Measurements from ENCODE around the gene OLFML3.

Gene OLFML3, protein sequence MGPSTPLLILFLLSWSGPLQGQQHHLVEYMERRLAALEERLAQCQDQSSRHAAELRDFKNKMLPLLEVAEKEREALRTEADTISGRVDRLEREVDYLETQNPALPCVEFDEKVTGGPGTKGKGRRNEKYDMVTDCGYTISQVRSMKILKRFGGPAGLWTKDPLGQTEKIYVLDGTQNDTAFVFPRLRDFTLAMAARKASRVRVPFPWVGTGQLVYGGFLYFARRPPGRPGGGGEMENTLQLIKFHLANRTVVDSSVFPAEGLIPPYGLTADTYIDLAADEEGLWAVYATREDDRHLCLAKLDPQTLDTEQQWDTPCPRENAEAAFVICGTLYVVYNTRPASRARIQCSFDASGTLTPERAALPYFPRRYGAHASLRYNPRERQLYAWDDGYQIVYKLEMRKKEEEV

DNA sequence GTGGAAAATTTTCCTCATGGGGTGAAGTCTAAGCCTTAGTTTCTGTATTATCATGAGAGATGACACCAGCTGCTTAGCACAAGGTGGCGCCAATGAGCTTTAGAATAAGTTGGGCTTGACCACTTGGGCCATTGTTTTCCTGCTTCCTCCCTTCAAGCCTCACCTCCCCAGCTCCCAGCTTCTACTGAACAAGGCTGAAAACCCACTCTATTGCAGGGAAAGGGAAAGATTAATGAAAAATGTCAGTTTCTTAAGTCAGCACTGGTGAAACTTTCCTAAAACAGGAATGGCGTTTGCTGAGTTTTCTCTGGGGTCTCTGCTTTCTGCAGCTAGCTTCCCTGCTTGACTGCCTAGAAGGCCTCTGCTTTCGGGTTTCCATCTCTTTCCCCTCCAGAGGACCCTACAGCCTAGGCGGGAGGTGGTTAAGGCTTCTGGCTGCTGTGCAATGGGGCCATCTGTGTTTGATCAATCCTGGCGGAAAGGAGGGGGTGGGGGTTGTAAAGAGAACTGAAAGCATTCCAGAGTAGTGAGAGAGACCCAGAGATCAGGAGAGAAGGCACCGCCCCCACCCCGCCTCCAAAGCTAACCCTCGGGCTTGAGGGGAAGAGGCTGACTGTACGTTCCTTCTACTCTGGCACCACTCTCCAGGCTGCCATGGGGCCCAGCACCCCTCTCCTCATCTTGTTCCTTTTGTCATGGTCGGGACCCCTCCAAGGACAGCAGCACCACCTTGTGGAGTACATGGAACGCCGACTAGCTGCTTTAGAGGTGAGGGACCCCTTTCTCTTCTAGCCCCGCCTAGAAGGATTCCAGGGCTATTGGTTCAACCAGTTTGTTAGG lies at the start of gene OLFML3:
Gene OLFML3 (plus strand): TSS at position 612 of the 840 bp plus-strand sequence. CDS start 43 bp downstream, at position 655.
- peak; percentile 83 for DNase-seq
- H3K27ac Mint-ChIP-seq, result peak within 1 kb of the TSS; percentile 97
- peak within 1 kb of the TSS; percentile 80 for H3K4me3 Mint-ChIP-seq
- H3K9me3 Mint-ChIP-seq, result no peaks in the 10 kb centered on the region
- no peaks in the 10 kb centered on the region for H3K27me3 Mint-ChIP-seq (ENCODE audit: low read depth, poor library complexity)
- TF ChIP-seq, protein P1, sequence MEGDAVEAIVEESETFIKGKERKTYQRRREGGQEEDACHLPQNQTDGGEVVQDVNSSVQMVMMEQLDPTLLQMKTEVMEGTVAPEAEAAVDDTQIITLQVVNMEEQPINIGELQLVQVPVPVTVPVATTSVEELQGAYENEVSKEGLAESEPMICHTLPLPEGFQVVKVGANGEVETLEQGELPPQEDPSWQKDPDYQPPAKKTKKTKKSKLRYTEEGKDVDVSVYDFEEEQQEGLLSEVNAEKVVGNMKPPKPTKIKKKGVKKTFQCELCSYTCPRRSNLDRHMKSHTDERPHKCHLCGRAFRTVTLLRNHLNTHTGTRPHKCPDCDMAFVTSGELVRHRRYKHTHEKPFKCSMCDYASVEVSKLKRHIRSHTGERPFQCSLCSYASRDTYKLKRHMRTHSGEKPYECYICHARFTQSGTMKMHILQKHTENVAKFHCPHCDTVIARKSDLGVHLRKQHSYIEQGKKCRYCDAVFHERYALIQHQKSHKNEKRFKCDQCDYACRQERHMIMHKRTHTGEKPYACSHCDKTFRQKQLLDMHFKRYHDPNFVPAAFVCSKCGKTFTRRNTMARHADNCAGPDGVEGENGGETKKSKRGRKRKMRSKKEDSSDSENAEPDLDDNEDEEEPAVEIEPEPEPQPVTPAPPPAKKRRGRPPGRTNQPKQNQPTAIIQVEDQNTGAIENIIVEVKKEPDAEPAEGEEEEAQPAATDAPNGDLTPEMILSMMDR (IDR thresholded peaks at IDR 0.05), result peak; percentile 67
- H3K36me3 Mint-ChIP-seq (ENCODE audit: low read depth), result peaks cover 24% of the 10 kb centered on the region
- H3K4me1 Mint-ChIP-seq, result peaks cover 95% of the 10 kb centered on the region

- Mint-ChIP-seq H3K4me1 (peaks cover 57% of the 10 kb centered on the region), H3K27me3 (ENCODE audit: low read depth, poor library complexity) (peaks cover 17% of the 10 kb centered on the region), H3K27ac (peak overlapping the region; percentile 99), H3K4me3 (peak overlapping the region; percentile 97), H3K9me3 (no peaks in the 10 kb centered on the region), H3K36me3 (ENCODE audit: low read depth) (peaks cover 4% of the 10 kb centered on the region)
- TF ChIP-seq, protein P1 (IDR thresholded peaks at IDR 0.05), result no peak
- DNase-seq, result no peak
Measured at GRCh38 chr1:113929750-113930498, 49.4 kb upstream of the OLFML3 start.

- Mint-ChIP-seq H3K4me1 (peaks cover 57% of the 10 kb centered on the region), H3K9me3 (no peaks in the 10 kb centered on the region), H3K4me3 (peak overlapping the region; percentile 97), H3K36me3 (ENCODE audit: low read depth) (peaks cover 4% of the 10 kb centered on the region), H3K27ac (peak overlapping the region; percentile 99), H3K27me3 (ENCODE audit: low read depth, poor library complexity) (peaks cover 10% of the 10 kb centered on the region)
- TF ChIP-seq, protein P1 (IDR thresholded peaks at IDR 0.05), result no peak
- DNase-seq, result peak; percentile 11
Measured at GRCh38 chr1:113930499-113931161, 48.6 kb upstream of the OLFML3 start.

DNA sequence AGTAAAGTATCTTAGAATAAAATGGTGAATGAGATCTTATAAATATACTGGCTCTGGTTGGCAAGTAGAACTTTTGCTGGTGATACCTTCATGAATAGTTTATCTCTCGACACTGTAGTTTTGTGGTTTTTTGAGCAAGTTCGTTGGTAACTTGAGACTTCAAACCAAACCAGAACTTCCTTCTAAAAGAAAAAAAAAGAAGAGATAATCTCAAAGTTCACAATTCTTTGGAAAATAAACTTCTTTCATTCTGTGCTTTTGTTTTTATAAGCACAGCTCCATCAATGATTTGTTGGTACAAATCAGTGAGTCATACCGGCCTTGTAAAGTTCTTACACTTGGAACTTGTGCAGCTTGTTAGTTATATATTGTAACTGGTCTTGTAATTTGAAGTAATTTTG lies 47.8 kb upstream of the OLFML3 start:
- TF ChIP-seq, protein P1 (IDR thresholded peaks at IDR 0.05), result no peak
- H3K27me3 Mint-ChIP-seq (ENCODE audit: low read depth, poor library complexity), result peaks cover 7% of the 10 kb centered on the region
- peaks cover 57% of the 10 kb centered on the region for H3K4me1 Mint-ChIP-seq
- H3K4me3 Mint-ChIP-seq, result peak overlapping the region; percentile 97
- H3K27ac Mint-ChIP-seq, result peak overlapping the region; percentile 99
- no peaks in the 10 kb centered on the region for H3K9me3 Mint-ChIP-seq
- DNase-seq, result no peak
- H3K36me3 Mint-ChIP-seq (ENCODE audit: low read depth), result peaks cover 4% of the 10 kb centered on the region

GRCh38 chr1:113934006-113934405 lies 45.3 kb upstream of the OLFML3 start:
- no peaks in the 10 kb centered on the region for H3K27me3 Mint-ChIP-seq (ENCODE audit: low read depth, poor library complexity)
- H3K36me3 Mint-ChIP-seq (ENCODE audit: low read depth), result peaks cover 4% of the 10 kb centered on the region
- peaks cover 54% of the 10 kb centered on the region for H3K4me1 Mint-ChIP-seq
- no peaks in the 10 kb centered on the region for H3K9me3 Mint-ChIP-seq
- TF ChIP-seq, protein P1 (IDR thresholded peaks at IDR 0.05), result no peak
- H3K4me3 Mint-ChIP-seq, result no peak overlapping the region
- DNase-seq, result no peak
- H3K27ac Mint-ChIP-seq, result no peak overlapping the region
